Neural cell (in vitro differentiated cells): ENCODE results near the gene ROBO1. TPM values are rescaled to one million over a fixed set of nuclear protein-coding genes. Genes with fewer than 3 reads are reported as not detected.
A peak's percentile ranks its signal among the peaks of the same experiment; 100 is the strongest.

Experiments used
- H2AFZ ChIP-seq: fragments of 200-600, 300-800 bp; sonication (generic), shearing (Covaris generic); 2 replicates; pipeline ENCODE4 v1.6.0; 2014; ENCODE audit warnings: low read depth, mild to moderate bottlenecking, antibody characterized with exemption, low read length, moderate library complexity
- H3F3A ChIP-seq: fragments of 200-600 bp; shearing (Covaris generic); 2 replicates; pipeline ENCODE4 v1.6.1; 2016; ENCODE audit warnings: mild to moderate bottlenecking, moderate library complexity, mixed read lengths, antibody characterized with exemption, low read length; ENCODE audit not compliant: insufficient read depth, poor library complexity, severe bottlenecking
- H3K27ac ChIP-seq: fragments of 200-600, 300-800 bp; sonication (generic), shearing (Covaris generic); 2 replicates; pipeline ENCODE4 v1.5.1; 2014; ENCODE audit warnings: mild to moderate bottlenecking, low read length, moderate library complexity
- H3K27me3 ChIP-seq: fragments of 300-800, 200-600 bp; sonication (generic), shearing (Covaris generic); 2 replicates; pipeline ENCODE4 v1.6.0; 2014; ENCODE audit warnings: mild to moderate bottlenecking, low read depth, low read length, moderate library complexity; ENCODE audit not compliant: insufficient read depth
- H3K36me3 ChIP-seq: fragments of 300-800, 200-600 bp; sonication (generic), shearing (Covaris generic); 2 replicates; pipeline ENCODE4 v1.5.1; 2014; ENCODE audit warnings: mild to moderate bottlenecking, antibody characterized with exemption, low read length, moderate library complexity; ENCODE audit not compliant: insufficient read depth
- H3K4me2 ChIP-seq: fragments of 300-800, 200-600 bp; sonication (generic), shearing (Covaris generic); 2 replicates; pipeline ENCODE4 v1.6.0; 2014; ENCODE audit warnings: mild to moderate bottlenecking, low read length
- H3K4me3 ChIP-seq: fragments of 300-800, 200-600 bp; sonication (generic), shearing (Covaris generic); 2 replicates; pipeline ENCODE4 v1.5.1; 2014; ENCODE audit warnings: mild to moderate bottlenecking, low read length, moderate library complexity
- H3K79me2 ChIP-seq: fragments of 200-600 bp; shearing (Covaris generic); replicated peaks from 2 replicates; pipeline ENCODE4 v1.6.0; 2014; ENCODE audit warnings: mild to moderate bottlenecking, low read length, moderate library complexity; ENCODE audit not compliant: insufficient read depth
- H3K9ac ChIP-seq: fragments of 300-800, 200-600 bp; sonication (generic), shearing (Covaris generic); 2 replicates; pipeline ENCODE4 v1.6.1; 2016; ENCODE audit warnings: mild to moderate bottlenecking, low read length, mixed read lengths
- H3K9me2 ChIP-seq: fragments of 200-600 bp; shearing (Covaris generic); 2 replicates; pipeline ENCODE4 v1.6.1; 2016; ENCODE audit warnings: mild to moderate bottlenecking, low read length, mixed read lengths; ENCODE audit not compliant: insufficient read depth
- H3K9me3 ChIP-seq: fragments of 200-600, 300-800 bp; sonication (generic), shearing (Covaris generic); 2 replicates; pipeline ENCODE4 v1.6.1; 2016; ENCODE audit warnings: mild to moderate bottlenecking, mixed run types, low read length, moderate library complexity, mixed read lengths
- H4K20me1 ChIP-seq: fragments of 200-600 bp; shearing (Covaris generic); 2 replicates; pipeline ENCODE4 v1.6.1; 2016; ENCODE audit warnings: mild to moderate bottlenecking, mixed run types; ENCODE audit not compliant: insufficient read depth
- CTCF ChIP-seq: fragments of 450-650 bp; IDR thresholded peaks from 2 replicates; pipeline ENCODE4 v1.5.1; 2014; ENCODE audit warnings: antibody characterized with exemption, mild to moderate bottlenecking, moderate library complexity; ENCODE audit not compliant: poor library complexity, severe bottlenecking
- EP300 ChIP-seq: fragments of 450-650 bp; conservative IDR thresholded peaks from 2 replicates; pipeline ENCODE4 v1.6.1; 2014; ENCODE audit warnings: antibody characterized with exemption, mild to moderate bottlenecking, moderate library complexity; ENCODE audit not compliant: poor library complexity, severe bottlenecking
- EZH2 ChIP-seq: fragments of 200-600, 300-800 bp; shearing (Covaris generic), sonication (generic); IDR thresholded peaks from 2 replicates; pipeline ENCODE4 v1.6.1; 2014; ENCODE audit warnings: antibody characterized with exemption, low read length, borderline replicate concordance, mild to moderate bottlenecking; ENCODE audit not compliant: insufficient read depth, poor library complexity, severe bottlenecking
- MXI1 ChIP-seq: fragments of 450-650 bp; conservative IDR thresholded peaks from 2 replicates; pipeline ENCODE4 v1.6.1; 2014; ENCODE audit warnings: antibody characterized with exemption, mild to moderate bottlenecking; ENCODE audit not compliant: poor library complexity, severe bottlenecking
- POLR2AphosphoS5 ChIP-seq: IDR thresholded peaks from 2 replicates; pipeline ENCODE4 v1.6.1; 2012
- RAD21 ChIP-seq: fragments of 450-650 bp; conservative IDR thresholded peaks from 2 replicates; pipeline ENCODE4 v1.6.1; 2014; ENCODE audit warnings: antibody characterized with exemption, mild to moderate bottlenecking, moderate library complexity
- REST ChIP-seq: IDR thresholded peaks from 2 replicates; pipeline ENCODE4 v1.6.1; 2012; ENCODE audit warnings: borderline replicate concordance
- SMC3 ChIP-seq: fragments of 450-650 bp; conservative IDR thresholded peaks from 2 replicates; pipeline ENCODE4 v1.6.1; 2014; ENCODE audit warnings: antibody characterized with exemption, mild to moderate bottlenecking, moderate library complexity; ENCODE audit not compliant: poor library complexity
- TAF1 ChIP-seq: IDR thresholded peaks from 2 replicates; pipeline ENCODE4 v1.6.1; 2012; ENCODE audit warnings: low read depth
- polyA plus RNA-seq: library from polyadenylated mRNA; depleted of rRNA; stranded (reverse); fragments of >200 nt; gene quantifications from 2 replicates; pipeline ENCODE4 v1.2.3, GENCODE V29; 2014

Gene ROBO1
- polyA plus RNA-seq, 1 donor from 2014 or later: 183 TPM

- peak overlapping the region; percentile 18 for H3K27ac ChIP-seq
- H3K9me2 ChIP-seq: no peaks in the 10 kb centered on the region
- H3K36me3 ChIP-seq: no peaks in the 10 kb centered on the region
- H3K27me3 ChIP-seq: no peaks in the 10 kb centered on the region
- TF ChIP-seq REST: no peak
- TF ChIP-seq TAF1: no peak
- no peak for TF ChIP-seq EP300
- no peak for TF ChIP-seq POLR2AphosphoS5
- TF ChIP-seq EZH2: no peak
- TF ChIP-seq CTCF: no peak
- TF ChIP-seq RAD21: no peak
- no peak for TF ChIP-seq MXI1
- TF ChIP-seq SMC3: no peak
- no peaks in the 10 kb centered on the region for H3K9me3 ChIP-seq
- no peak overlapping the region for H2AFZ ChIP-seq
- H3K4me3 ChIP-seq: no peak overlapping the region
- no peak overlapping the region for H3K9ac ChIP-seq
- no peaks in the 10 kb centered on the region for H4K20me1 ChIP-seq
- no peaks in the 10 kb centered on the region for H3K79me2 ChIP-seq
- H3F3A ChIP-seq: no peaks in the 10 kb centered on the region
- H3K4me2 ChIP-seq: no peak overlapping the region
Measured at GRCh38 chr3:79383402-79384012, 384.3 kb downstream of the ROBO1 start.

GRCh38 chr3:79380581-79380980 is 387.2 kb downstream of the ROBO1 start:
- Histone ChIP-seq H3K27ac (no peak overlapping the region), H3K4me2 (no peak overlapping the region), H3K79me2 (no peaks in the 10 kb centered on the region), H4K20me1 (no peaks in the 10 kb centered on the region), H3F3A (no peaks in the 10 kb centered on the region), H3K9ac (no peak overlapping the region), H3K9me2 (no peaks in the 10 kb centered on the region), H3K27me3 (no peaks in the 10 kb centered on the region), H3K9me3 (no peaks in the 10 kb centered on the region), H3K4me3 (no peak overlapping the region), H2AFZ (no peak overlapping the region), H3K36me3 (no peaks in the 10 kb centered on the region)
- no peak for TF ChIP-seq MXI1
- TF ChIP-seq EP300: no peak
- no peak for TF ChIP-seq REST
- no peak for TF ChIP-seq POLR2AphosphoS5
- TF ChIP-seq EZH2: no peak
- TF ChIP-seq SMC3: no peak
